HEK293 (cell line): ENCODE data around the gene SH3BGRL3.

Source experiments
- CTCF ChIP-seq: fragments of 450-650 bp; formaldehyde crosslinking; IDR thresholded peaks from 2 replicates; pipeline ENCODE4 v1.5.1; 2016; ENCODE audit warnings: missing biosample characterization, missing genetic modification characterization
- ZBTB49 ChIP-seq: fragments of 450-650 bp; formaldehyde crosslinking; IDR thresholded peaks from 2 replicates; pipeline ENCODE4 v1.5.1; 2016; ENCODE audit warnings: missing biosample characterization, missing genetic modification characterization, low read depth
- ZBTB8A ChIP-seq: fragments of 450-650 bp; formaldehyde crosslinking; IDR thresholded peaks from 2 replicates; pipeline ENCODE4 v1.5.1; 2016; ENCODE audit warnings: missing biosample characterization, missing genetic modification characterization
- ZNF121 ChIP-seq: fragments of 450-650 bp; formaldehyde crosslinking; IDR thresholded peaks from 2 replicates; pipeline ENCODE4 v1.5.1; 2016; ENCODE audit warnings: missing biosample characterization, missing genetic modification characterization
- ZNF174 ChIP-seq: fragments of 450-650 bp; formaldehyde crosslinking; IDR thresholded peaks from 2 replicates; pipeline ENCODE4 v1.5.0; 2017; ENCODE audit warnings: missing biosample characterization, mild to moderate bottlenecking, missing genetic modification characterization
- ZNF280D ChIP-seq: fragments of 450-650 bp; formaldehyde crosslinking; IDR thresholded peaks from 2 replicates; pipeline ENCODE4 v1.5.1; 2016; ENCODE audit warnings: missing biosample characterization, missing genetic modification characterization
- ZNF366 ChIP-seq: fragments of 450-650 bp; formaldehyde crosslinking; conservative IDR thresholded peaks from 2 replicates; pipeline ENCODE4 v1.5.1; 2016; ENCODE audit warnings: missing biosample characterization, missing genetic modification characterization
- ZNF416 ChIP-seq: fragments of 450-650 bp; formaldehyde crosslinking; IDR thresholded peaks from 2 replicates; pipeline ENCODE4 v1.5.1; 2016; ENCODE audit warnings: missing biosample characterization, missing genetic modification characterization
- ZNF704 ChIP-seq: fragments of 450-650 bp; formaldehyde crosslinking; IDR thresholded peaks from 2 replicates; pipeline ENCODE4 v1.5.1; 2016; ENCODE audit warnings: missing biosample characterization, missing genetic modification characterization
- ZNF776 ChIP-seq: fragments of 450-650 bp; formaldehyde crosslinking; IDR thresholded peaks from 2 replicates; pipeline ENCODE4 v1.5.0; 2017; ENCODE audit warnings: missing biosample characterization, missing genetic modification characterization, borderline replicate concordance
- ZNF785 ChIP-seq: fragments of 450-650 bp; formaldehyde crosslinking; IDR thresholded peaks from 2 replicates; pipeline ENCODE4 v1.5.1; 2016; ENCODE audit warnings: missing biosample characterization, missing genetic modification characterization

- TF ChIP-seq ZNF704 (tag by site-specific recombination), result no peak
- TF ChIP-seq CTCF (tag by site-specific recombination), result no peak
- no peak for TF ChIP-seq ZNF785 (tag by site-specific recombination)
- TF ChIP-seq ZBTB49 (tag by site-specific recombination), result no peak
- TF ChIP-seq ZNF174 (tag by site-specific recombination), result no peak
- TF ChIP-seq ZNF776, result no peak
- TF ChIP-seq ZNF121 (tag by site-specific recombination), result no peak
- no peak for TF ChIP-seq ZNF280D (tag by site-specific recombination)
- no peak for TF ChIP-seq ZNF366 (tag by site-specific recombination)
- TF ChIP-seq ZNF416 (tag by site-specific recombination), result no peak
- no peak for TF ChIP-seq ZBTB8A
These were observed 37.9 kb downstream of the SH3BGRL3 start, which contains the start of gene CD52 for GRCh38 chr1:26317612-26318337.
